Activated CD4-positive, alpha-beta T cell treated with anti-CD3 and anti-CD28 coated beads, Interleukin-2, amount 50 U/mL, for 16 hours (primary cell): ENCODE data around the gene SCARB1.
A peak's percentile ranks its signal among the peaks of the same experiment; 100 is the strongest.

Source experiments
- DNase-seq: peaks from one replicate; pipeline ENCODE4 v3.0.0-alpha.2; 2020

SCARB1 gene

GRCh38 chr12:124883263-124884130 lies 19.8 kb upstream of the SCARB1 start:
- no peak for DNase-seq

GRCh38 chr12:124881123-124881522 lies 17.5 kb upstream of the SCARB1 start:
- DNase-seq: no peak

DNA sequence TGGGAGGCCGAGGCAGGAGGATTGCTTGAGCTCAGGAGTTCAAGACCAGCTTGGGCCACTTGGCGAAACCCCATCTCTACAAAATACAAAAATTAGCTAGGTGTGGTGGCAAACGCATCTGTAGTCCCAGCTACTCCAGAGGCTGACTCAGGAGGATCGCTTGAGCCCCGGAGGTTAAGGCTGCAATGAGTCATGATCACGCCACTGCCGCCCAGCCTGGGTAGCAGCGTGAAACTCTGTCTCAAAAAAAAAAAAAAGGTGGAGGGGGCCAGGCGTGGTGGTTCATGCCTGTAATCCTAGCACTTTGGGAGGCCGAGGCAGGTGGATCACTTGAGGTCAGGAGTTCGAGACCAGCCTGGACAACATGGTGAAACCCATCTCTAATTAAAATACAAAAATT lies 16.7 kb upstream of the SCARB1 start:
- peak; percentile 31 for DNase-seq

DNA sequence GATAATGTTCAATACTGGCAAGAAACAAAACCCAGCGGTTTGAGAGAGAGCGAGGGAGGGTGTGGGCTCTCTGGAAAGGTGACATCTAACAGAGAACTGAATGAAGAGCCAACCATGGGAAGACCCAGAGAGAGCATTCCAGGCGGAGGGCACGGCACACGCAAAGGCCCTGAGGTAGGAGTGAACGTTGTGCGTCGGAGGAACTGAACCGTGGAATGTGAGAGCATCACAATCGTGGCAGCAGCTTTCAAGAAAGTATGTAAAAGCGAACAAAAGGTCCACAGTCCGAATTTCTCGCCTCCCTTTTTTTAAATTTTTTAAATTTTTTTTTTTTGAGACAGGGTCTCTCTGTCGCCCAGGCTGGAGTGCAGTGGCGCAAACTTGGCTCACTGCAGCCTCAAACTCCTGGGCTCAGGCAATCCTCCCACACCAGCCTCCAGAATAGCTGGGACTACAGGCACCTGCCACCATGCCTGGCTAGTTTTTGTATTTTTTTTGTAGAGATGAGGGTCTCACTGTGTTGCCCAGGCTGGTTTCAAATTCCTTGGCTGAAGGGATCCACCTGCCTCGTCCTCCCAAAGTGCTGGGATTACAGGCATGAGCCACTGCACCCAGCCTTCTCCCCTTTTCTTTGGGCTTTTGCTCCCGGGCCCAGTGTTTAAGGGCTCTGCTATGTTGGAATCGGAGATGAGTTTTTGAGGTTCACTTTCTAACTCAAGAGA lies 15.3 kb upstream of the SCARB1 start:
- DNase-seq: no peak

DNA sequence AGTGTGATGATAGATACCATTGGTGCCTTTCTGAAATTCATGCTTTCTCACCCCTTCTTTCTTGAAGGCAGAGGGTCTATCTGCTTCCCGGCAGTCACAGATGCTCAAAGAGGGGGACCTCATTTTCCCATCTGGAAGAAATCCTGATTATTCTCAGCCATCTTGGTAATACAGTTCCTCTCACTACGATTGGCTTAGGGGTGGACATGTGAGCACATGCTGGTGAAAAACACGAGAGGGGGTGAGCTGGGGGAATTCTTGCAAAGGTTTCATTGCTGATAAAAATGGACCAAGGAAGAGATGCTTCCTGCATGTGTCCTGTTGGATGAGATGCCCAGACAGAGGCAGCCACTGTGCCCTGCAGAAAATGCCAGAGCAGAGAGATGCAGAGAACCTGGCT lies 13.8 kb upstream of the SCARB1 start:
- DNase-seq: no peak

GRCh38 chr12:124876171-124876570 lies 12.5 kb upstream of the SCARB1 start:
- no peak for DNase-seq

- DNase-seq: no peak
These were observed 12.1 kb upstream of the SCARB1 start for GRCh38 chr12:124875803-124876132.

DNA sequence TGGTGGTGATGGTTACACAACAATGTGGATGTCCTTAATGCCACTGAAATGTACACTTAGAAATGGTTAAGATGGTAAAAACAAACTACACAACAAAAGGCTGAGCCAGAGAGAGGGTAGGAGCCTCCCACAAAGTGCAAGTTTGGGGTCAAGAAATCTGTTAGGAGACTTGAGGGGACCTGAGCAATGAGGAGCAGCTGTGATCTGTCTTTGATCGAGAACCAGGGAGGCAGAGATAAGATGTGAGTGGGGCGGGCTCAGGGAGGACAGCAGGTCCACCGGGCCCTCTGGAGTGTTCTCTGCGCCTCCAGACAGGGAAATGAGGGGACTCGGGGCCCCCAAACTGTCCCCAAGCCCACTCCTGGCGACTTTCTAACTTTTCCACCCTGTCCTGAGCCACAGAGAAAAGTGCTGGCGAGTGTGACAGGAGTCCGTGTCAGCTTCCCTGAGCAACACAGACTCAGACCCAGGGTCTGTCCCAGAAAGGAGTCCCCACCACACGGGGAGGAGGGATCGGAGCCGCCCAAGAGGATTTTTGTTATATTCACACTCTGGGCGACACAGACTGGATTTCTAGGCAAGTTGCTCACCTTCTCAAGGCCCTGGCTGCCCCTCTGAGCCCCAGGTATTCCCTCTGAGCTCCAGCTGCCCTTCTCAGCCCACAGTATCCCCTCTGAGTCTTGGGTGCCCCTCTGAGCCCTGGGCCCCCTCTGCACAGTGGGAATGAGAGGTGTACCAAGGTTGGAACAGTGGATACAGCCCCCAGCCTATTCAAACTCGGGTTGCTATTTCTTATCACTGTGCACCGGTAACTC lies 11.5 kb upstream of the SCARB1 start:
- DNase-seq: no peak

DNA sequence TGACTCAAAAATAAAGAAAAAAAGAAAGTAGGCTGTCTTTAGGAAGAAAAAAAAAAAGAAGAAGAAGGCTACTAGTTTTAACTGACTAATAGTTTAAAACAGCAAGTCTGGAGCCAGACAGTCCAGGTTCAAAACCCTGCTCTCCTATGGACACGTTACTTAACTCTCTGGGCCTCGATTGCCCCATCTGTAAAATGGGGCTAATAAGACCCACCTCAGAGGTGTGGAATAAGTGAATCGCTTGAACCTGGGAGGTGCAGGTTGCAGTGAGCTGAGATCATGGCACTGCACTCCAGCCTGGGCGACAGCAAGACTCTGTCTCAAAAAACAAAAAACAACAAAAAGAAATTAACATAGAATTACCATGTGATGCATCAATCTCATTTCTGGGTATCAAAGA lies 10.5 kb upstream of the SCARB1 start:
- DNase-seq: no peak

GRCh38 chr12:124872068-124872719 lies 8.5 kb upstream of the SCARB1 start:
- DNase-seq: no peak

GRCh38 chr12:124871297-124871696 lies 7.6 kb upstream of the SCARB1 start:
- DNase-seq: no peak

GRCh38 chr12:124870515-124870914 lies 6.9 kb upstream of the SCARB1 start:
- no peak for DNase-seq

DNA sequence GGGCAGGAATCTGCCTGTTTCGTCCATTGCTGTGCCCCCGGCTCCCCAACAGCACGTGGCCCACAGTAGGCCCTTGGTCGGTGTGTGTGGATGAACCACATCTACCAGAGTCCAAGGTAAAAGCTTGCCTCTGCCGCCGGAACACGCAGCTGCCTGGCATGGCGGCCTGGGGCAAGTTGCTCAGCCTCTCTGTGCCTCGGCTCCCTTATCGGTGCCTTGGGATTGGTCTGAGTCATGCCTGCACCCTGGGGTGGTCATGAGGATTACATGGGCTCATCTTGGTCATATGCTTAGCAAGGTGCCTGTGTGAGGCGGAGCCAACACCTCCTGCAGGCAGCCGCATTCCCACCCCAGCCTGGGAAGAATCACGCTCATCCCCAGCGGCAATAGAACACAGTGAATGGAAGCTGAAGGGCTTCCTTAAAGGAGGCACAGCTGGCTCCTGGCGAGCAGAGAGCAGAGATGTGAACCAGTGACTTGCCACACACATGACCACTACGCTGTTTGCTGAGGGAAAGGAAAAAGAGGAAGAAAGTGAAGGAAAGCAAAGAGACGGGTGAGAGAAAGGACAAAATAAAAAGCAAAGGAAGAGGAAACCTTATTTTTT lies 5.5 kb upstream of the SCARB1 start:
- no peak for DNase-seq

GRCh38 chr12:124868252-124869058 lies 4.8 kb upstream of the SCARB1 start:
- no peak for DNase-seq

- no peak for DNase-seq
These were observed 3.8 kb upstream of the SCARB1 start for GRCh38 chr12:124867401-124867930.

DNA sequence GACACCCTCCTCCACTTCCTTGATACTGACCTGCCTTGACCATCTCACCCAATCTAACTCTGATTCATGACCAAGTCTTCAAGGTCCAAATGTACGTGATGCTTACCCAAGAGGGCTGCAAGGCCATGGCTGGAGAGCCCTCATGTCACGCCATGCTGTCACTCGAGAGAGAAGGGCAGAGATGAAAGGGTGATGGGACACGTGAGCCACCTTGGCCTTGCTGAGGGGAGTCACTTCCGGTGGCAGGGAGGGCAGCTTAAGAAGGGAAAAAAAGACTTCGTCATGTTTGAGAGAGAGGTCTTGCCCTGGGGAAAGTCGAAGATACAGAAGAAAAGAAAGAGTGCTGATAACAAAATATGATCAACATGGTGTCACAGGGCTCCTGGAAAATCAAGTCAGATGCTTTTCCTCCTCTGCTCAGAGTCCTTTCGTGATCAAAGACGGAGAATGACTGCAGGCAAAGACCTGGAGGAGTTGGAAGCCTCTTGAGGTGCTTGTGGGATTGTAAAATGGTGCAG lies 3.3 kb upstream of the SCARB1 start:
- DNase-seq: no peak

DNA sequence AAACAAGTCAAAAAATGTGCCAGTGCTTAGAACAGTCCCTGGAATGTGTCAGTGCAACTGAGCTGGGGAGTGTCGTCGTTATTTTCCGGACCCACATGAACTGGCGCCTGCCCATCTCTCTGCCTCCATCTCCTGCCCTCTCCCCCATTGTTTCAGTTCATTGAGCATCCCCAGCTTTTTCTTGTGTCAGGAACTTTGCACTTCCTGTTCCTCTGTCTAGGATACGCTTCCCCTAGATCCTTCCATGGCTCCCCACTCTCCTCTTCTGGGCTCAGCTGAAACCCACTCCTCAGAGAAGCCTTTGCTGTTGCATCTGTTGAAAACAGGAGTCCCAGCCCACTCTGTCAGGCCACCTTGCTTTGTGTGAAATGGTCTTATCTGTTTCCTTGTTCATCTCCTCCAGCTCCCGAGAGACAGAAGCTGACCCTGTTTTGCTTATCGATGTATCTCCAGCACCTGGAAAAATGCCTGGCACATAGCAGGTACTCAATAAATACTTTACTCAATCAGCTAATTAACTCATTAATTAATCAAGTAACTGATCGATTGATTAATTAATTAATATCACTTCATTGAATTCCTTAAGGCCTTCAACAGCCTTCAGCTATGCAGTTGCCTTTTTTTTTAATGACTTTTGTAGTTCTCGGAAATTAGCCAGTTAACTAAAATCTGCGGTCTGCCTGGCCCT lies 2.7 kb upstream of the SCARB1 start:
- DNase-seq: no peak

DNA sequence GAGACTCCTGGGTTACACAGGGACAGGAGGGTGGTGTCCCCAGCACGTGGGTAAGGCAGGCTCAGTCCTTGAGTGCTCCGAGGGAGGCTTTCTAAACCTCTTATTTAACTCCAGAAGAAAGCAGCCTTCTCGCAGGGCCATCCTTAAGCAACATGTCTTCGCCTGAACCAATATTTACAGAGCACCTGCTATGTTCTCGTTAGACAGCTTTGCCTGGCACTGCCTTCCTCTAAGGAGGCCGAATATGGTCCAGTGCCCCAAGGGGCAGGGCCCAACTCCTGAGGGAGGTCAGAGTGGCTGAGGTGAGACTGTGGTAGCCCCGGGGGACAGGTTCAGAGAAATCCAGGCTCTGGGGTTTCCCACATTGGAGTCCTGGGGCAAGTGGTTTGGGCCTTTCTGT lies 2.1 kb upstream of the SCARB1 start:
- DNase-seq: no peak

DNA sequence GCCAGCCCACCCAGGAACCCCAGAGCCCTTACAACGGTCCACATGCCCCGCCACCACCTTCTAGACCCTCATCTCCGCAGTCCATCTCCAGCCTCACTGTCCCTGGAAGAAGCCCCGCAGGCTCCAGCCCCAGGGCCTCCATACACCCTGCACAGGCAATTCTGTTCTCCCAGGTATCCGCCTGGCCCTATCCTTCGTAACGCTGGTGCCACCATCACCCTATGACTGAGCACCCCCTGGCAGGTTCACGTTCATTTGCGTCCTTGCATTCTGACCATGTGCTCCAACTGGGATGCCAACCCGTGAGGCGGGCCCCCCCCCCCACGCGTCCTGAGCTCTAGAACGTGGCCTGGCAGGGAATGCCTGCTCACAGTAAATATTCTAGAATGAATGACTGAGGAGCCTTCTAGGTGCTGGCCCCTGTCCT lies 675 bp upstream of the SCARB1 start:
- no peak for DNase-seq

DNA sequence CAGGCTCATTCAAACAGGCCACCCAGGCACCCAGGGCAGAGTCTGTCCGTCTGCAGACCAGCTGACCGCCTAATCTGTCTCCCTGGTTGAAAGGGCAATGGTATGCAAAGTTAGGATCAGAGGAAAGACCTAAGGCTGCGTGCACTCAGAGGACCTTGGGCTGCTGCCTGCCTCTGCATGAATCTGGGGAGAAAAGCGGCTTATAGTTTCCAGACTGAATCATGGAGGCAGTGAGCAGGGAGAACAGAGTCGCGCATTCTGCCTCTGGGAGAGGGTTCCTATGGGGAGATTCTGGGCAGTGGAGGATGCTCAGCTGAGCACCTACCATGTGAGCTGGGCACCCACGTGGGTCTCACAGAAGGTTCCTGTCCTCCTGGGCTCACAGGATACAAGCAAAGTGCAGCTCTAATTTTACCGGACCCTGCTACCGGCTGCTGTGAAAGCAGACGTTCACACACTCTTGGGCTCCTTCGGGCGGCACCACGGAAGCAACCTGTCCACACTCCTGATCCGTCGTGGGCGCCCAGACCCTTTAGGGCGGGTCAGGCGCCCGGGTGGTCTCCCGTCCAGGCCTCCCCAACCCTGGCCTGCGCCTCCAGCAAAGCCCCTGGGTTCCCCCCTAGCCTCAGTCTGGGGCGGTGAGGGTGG lies 772 bp downstream of the SCARB1 start:
- DNase-seq: peak; percentile 25
